ENCODE measurements around the gene GRAMD2B. TPM values are rescaled to one million over a fixed set of nuclear protein-coding genes. Genes with fewer than 3 reads are reported as not detected.

The GRAMD2B gene
- total RNA-seq, 2 donors from 2014 or later: 34.9 to 35.8 TPM

DNA sequence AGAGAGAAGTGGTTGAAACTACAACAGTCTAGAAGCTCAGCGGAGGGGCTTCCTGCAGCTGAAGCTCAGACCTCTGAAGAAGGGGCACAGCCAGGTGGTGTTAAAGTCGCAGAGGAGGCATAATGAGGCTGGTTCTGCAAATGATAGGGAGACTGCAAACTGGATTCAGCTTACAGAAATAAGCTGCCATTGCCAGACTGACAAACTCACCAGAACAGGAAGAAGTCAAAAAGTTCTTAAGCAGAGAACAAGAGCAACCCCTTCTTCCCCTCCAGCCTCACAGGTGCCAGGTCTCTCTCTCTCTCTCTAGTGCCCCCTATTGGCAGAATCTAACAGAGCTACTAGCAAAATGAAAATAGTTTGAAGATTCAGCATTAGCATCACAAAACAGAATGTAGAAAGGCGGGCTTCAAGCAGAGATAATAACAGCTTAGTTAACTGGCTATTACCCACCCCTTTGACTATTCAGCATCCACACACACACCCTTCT, 76.7 kb downstream of the GRAMD2B start:
- no peak overlapping the region for H3K27ac ChIP-seq
- no peaks in the 10 kb centered on the region for H3K27me3 ChIP-seq
- peak; percentile 42 for ATAC-seq
- H3K9me3 ChIP-seq: no peaks in the 10 kb centered on the region
- WGBS, 2 donors: 80 to 84% methylated on average over 3 of the region's 3 CpGs
- TF ChIP-seq, protein P1, sequence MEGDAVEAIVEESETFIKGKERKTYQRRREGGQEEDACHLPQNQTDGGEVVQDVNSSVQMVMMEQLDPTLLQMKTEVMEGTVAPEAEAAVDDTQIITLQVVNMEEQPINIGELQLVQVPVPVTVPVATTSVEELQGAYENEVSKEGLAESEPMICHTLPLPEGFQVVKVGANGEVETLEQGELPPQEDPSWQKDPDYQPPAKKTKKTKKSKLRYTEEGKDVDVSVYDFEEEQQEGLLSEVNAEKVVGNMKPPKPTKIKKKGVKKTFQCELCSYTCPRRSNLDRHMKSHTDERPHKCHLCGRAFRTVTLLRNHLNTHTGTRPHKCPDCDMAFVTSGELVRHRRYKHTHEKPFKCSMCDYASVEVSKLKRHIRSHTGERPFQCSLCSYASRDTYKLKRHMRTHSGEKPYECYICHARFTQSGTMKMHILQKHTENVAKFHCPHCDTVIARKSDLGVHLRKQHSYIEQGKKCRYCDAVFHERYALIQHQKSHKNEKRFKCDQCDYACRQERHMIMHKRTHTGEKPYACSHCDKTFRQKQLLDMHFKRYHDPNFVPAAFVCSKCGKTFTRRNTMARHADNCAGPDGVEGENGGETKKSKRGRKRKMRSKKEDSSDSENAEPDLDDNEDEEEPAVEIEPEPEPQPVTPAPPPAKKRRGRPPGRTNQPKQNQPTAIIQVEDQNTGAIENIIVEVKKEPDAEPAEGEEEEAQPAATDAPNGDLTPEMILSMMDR (IDR thresholded peaks at IDR 0.05): peak; percentile 44 to 54 (median 49)
- no peak for TF ChIP-seq POLR2A (IDR thresholded peaks at IDR 0.05)
- H3K36me3 ChIP-seq (replicated peaks in 1 of 2; ENCODE audit: insufficient read depth in 1 of 2, low read depth in 2 of 2): no peaks in the 10 kb centered on the region
- no peak overlapping the region for H3K4me3 ChIP-seq
- DNase-seq: no peak
- peaks cover 12% of the 10 kb centered on the region for H3K4me1 ChIP-seq
- intact Hi-C loops (cut with DNase I): no loop called here

- H3K4me1 ChIP-seq: peaks cover 12% of the 10 kb centered on the region
- WGBS, 2 donors: 82 to 84% methylated on average over 9 to 10 of the region's 10 CpGs
- DNase-seq (no peak), ATAC-seq (no peak)
- no peaks in the 10 kb centered on the region for H3K27me3 ChIP-seq
- TF ChIP-seq, protein P1 (IDR thresholded peaks at IDR 0.05): no peak
- no peak for TF ChIP-seq POLR2A (IDR thresholded peaks at IDR 0.05)
- H3K9me3 ChIP-seq: no peaks in the 10 kb centered on the region
- no peak overlapping the region for H3K27ac ChIP-seq
- no peak overlapping the region for H3K4me3 ChIP-seq
- no peaks in the 10 kb centered on the region for H3K36me3 ChIP-seq (replicated peaks in 1 of 2; ENCODE audit: insufficient read depth in 1 of 2, low read depth in 2 of 2)
- intact Hi-C loops (cut with DNase I): no loop called here
Observed at GRCh38 chr5:126501448-126501847, 78.2 kb downstream of the GRAMD2B start.

DNA sequence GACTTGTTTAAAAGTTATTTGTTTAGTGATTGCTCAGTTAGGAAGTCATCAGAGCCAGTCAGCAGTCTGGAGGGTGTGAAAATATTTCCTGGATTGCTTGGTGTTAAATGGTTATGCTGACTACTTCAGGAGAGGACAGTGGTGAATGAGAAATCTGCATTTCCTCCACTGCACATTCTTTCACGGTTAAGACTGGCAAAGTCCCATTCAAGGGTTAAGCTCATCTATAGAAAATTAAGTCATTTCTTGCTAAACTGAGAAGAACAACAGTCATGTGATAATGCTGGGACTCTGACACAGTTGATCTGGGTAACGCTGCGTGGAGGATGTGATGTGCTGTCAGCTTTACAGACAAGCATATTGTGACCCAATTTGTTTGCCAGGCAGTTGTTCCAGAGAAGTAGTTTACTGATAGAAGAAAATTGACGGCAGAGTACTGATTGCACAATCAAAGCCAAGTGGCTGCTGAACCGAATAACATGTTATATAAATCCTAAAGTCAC, 80.4 kb downstream of the GRAMD2B start:
- peak; percentile 58 for ATAC-seq
- TF ChIP-seq, protein P1 (IDR thresholded peaks at IDR 0.05): no peak
- TF ChIP-seq POLR2A (IDR thresholded peaks at IDR 0.05): no peak
- 8 to 11% methylated on average over 5 of the region's 5 CpGs for WGBS, 2 donors
- peaks cover 12% of the 10 kb centered on the region for H3K4me1 ChIP-seq
- H3K27ac ChIP-seq: peak overlapping the region in 1 of 4 donors; percentile 16
- DNase-seq: peak in 1 of 4 donors; percentile 66
- no peaks in the 10 kb centered on the region for H3K27me3 ChIP-seq
- intact Hi-C loops (cut with DNase I): no loop called here
- H3K9me3 ChIP-seq: no peaks in the 10 kb centered on the region
- H3K4me3 ChIP-seq: no peak overlapping the region
- H3K36me3 ChIP-seq (replicated peaks in 1 of 2; ENCODE audit: insufficient read depth in 1 of 2, low read depth in 2 of 2): no peaks in the 10 kb centered on the region

DNA sequence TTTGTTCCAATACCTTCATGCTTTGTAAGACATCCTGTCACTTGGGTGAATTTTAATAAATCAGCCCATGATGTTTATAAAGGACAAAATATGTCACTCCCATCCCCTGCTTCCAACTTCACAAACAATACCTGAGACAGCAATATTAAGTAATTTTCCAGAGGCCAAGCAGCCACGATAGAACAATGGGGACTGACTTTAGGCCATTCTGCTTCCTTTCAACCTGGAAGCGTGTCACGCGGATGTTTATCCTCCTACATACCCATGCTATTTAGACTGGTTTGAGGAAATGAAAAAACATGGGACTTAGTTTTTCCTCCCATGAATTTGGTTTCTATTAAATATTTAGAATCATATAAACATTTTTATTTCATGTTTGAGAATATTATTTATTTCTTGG, 82.9 kb downstream of the GRAMD2B start:
- no peaks in the 10 kb centered on the region for H3K36me3 ChIP-seq (replicated peaks in 1 of 2; ENCODE audit: insufficient read depth in 1 of 2, low read depth in 2 of 2)
- H3K4me1 ChIP-seq: peaks cover 12% of the 10 kb centered on the region
- 78 to 88% methylated on average over 4 of the region's 4 CpGs for WGBS, 2 donors
- DNase-seq (no peak), ATAC-seq (no peak)
- no peaks in the 10 kb centered on the region for H3K9me3 ChIP-seq
- TF ChIP-seq, protein P1 (IDR thresholded peaks at IDR 0.05): no peak
- no peak for TF ChIP-seq POLR2A (IDR thresholded peaks at IDR 0.05)
- no peaks in the 10 kb centered on the region for H3K27me3 ChIP-seq
- no peak overlapping the region for H3K27ac ChIP-seq
- intact Hi-C loops (cut with DNase I): no loop called here
- no peak overlapping the region for H3K4me3 ChIP-seq

Measured in body of pancreas (tissue), 4 donors.